ENCODE measurements around the gene ACTA2.
A peak's percentile ranks its signal among the peaks of the same experiment; 100 is the strongest.

ACTA2 gene

DNA sequence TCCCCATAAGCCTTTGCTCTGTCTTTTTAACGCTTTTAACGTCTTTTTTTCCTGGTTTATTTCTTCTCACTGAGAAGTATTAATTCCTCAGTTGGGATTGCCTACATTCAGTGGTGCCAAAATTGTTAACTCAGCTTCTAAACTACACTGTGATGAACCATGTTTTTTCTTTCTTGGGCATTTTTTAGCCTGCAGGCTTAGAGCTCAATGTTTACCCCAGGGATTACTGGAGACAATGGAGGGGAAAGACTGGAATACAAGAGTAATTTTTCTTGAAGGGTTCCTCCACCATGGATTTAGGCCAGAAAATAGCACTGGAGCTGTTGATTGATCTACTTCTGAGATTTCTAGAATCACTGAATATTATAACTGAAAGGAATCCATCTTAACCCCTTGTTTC is 52.7 kb downstream of the ACTA2 start:
- Histone ChIP-seq H3K27ac (ENCODE audit: low read depth, low read length) (peak overlapping the region; percentile 38), H3K36me3 (ENCODE audit: control insufficient read depth in 5 of 5, insufficient read depth in 5 of 5, low read length in 5 of 5) (peaks cover 5 to 17% (median 10%) of the 10 kb centered on the region in 5 donors), H3K4me1 (ENCODE audit: control insufficient read depth in 5 of 5, insufficient read depth in 5 of 5, low read length in 5 of 5) (peaks cover 0 to 50% (median 30%) of the 10 kb centered on the region in 5 donors), H3K4me3 (ENCODE audit: low read depth in 1 of 5, low read length in 5 of 5) (no peak overlapping the region), H3K27me3 (ENCODE audit: control insufficient read depth in 5 of 5, insufficient read depth in 4 of 5, low read length in 5 of 5) (no peaks in the 10 kb centered on the region), H3K9me3 (ENCODE audit: control insufficient read depth in 5 of 5, low read length in 5 of 5) (no peaks in the 10 kb centered on the region), H3K9ac (ENCODE audit: low read length in 5 of 5) (no peak overlapping the region)

GRCh38 chr10:88898727-88899126 is 53.8 kb downstream of the ACTA2 start:
- Histone ChIP-seq H3K9ac (ENCODE audit: low read length in 5 of 5) (no peak overlapping the region), H3K4me1 (ENCODE audit: control insufficient read depth in 5 of 5, insufficient read depth in 5 of 5, low read length in 5 of 5) (peaks cover 4 to 58% (median 39%) of the 10 kb centered on the region in 5 donors), H3K4me3 (ENCODE audit: low read depth in 1 of 5, low read length in 5 of 5) (no peak overlapping the region), H3K9me3 (ENCODE audit: control insufficient read depth in 5 of 5, low read length in 5 of 5) (no peaks in the 10 kb centered on the region), H3K27ac (ENCODE audit: low read depth, low read length) (peak overlapping the region; percentile 87), H3K27me3 (ENCODE audit: control insufficient read depth in 5 of 5, insufficient read depth in 4 of 5, low read length in 5 of 5) (no peaks in the 10 kb centered on the region), H3K36me3 (ENCODE audit: control insufficient read depth in 5 of 5, insufficient read depth in 5 of 5, low read length in 5 of 5) (peaks cover 0 to 10% (median 4%) of the 10 kb centered on the region in 5 donors)

GRCh38 chr10:88896994-88897853 is 55.3 kb downstream of the ACTA2 start:
- H3K27me3 ChIP-seq (ENCODE audit: control insufficient read depth in 5 of 5, insufficient read depth in 4 of 5, low read length in 5 of 5): no peaks in the 10 kb centered on the region
- H3K27ac ChIP-seq (ENCODE audit: low read depth, low read length): peak overlapping the region; percentile 87
- peaks cover 4 to 57% (median 46%) of the 10 kb centered on the region in 5 donors for H3K4me1 ChIP-seq (ENCODE audit: control insufficient read depth in 5 of 5, insufficient read depth in 5 of 5, low read length in 5 of 5)
- peaks cover 0 to 3% (median 3%) of the 10 kb centered on the region in 5 donors for H3K36me3 ChIP-seq (ENCODE audit: control insufficient read depth in 5 of 5, insufficient read depth in 5 of 5, low read length in 5 of 5)
- H3K9ac ChIP-seq (ENCODE audit: low read length in 5 of 5): peak overlapping the region in 3 of 5 donors; percentile 49 to 57 (median 57)
- no peak overlapping the region for H3K4me3 ChIP-seq (ENCODE audit: low read depth in 1 of 5, low read length in 5 of 5)
- H3K9me3 ChIP-seq (ENCODE audit: control insufficient read depth in 5 of 5, low read length in 5 of 5): no peaks in the 10 kb centered on the region

- Histone ChIP-seq H3K4me1 (ENCODE audit: control insufficient read depth in 5 of 5, insufficient read depth in 5 of 5, low read length in 5 of 5) (peaks cover 4 to 53% (median 46%) of the 10 kb centered on the region in 5 donors), H3K4me3 (ENCODE audit: low read depth in 1 of 5, low read length in 5 of 5) (no peak overlapping the region), H3K36me3 (ENCODE audit: control insufficient read depth in 5 of 5, insufficient read depth in 5 of 5, low read length in 5 of 5) (no peaks in the 10 kb centered on the region), H3K27ac (ENCODE audit: low read depth, low read length) (peak overlapping the region; percentile 87), H3K9ac (ENCODE audit: low read length in 5 of 5) (peak overlapping the region in 3 of 5 donors; percentile 49 to 57 (median 57)), H3K9me3 (ENCODE audit: control insufficient read depth in 5 of 5, low read length in 5 of 5) (no peaks in the 10 kb centered on the region), H3K27me3 (ENCODE audit: control insufficient read depth in 5 of 5, insufficient read depth in 4 of 5, low read length in 5 of 5) (no peaks in the 10 kb centered on the region)
These were observed 56.1 kb downstream of the ACTA2 start for GRCh38 chr10:88896372-88896993.

DNA sequence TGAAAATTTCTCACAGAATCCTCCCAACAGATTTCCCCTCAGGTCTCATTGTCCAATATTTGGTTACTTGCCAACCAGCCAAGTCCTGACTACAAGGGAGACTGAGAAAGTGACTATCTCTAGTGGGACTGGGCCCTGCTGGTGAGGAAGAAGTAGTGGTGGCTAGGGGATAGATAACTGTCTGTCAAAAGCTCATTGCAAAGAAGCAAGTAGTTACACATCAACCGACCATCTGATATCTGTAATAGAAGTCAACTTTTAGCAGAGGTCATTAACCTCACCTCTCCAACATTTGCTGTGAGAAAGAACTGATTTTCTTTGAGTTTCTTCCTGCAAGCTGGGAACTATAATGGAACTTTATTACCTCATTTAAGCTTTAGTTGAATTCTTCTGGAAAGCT is 57.3 kb downstream of the ACTA2 start:
- H3K9ac ChIP-seq (ENCODE audit: low read length in 5 of 5): no peak overlapping the region
- no peaks in the 10 kb centered on the region for H3K27me3 ChIP-seq (ENCODE audit: control insufficient read depth in 5 of 5, insufficient read depth in 4 of 5, low read length in 5 of 5)
- peak overlapping the region; percentile 87 for H3K27ac ChIP-seq (ENCODE audit: low read depth, low read length)
- no peak overlapping the region for H3K4me3 ChIP-seq (ENCODE audit: low read depth in 1 of 5, low read length in 5 of 5)
- H3K9me3 ChIP-seq (ENCODE audit: control insufficient read depth in 5 of 5, low read length in 5 of 5): no peaks in the 10 kb centered on the region
- peaks cover 4 to 49% (median 44%) of the 10 kb centered on the region in 5 donors for H3K4me1 ChIP-seq (ENCODE audit: control insufficient read depth in 5 of 5, insufficient read depth in 5 of 5, low read length in 5 of 5)
- H3K36me3 ChIP-seq (ENCODE audit: control insufficient read depth in 5 of 5, insufficient read depth in 5 of 5, low read length in 5 of 5): no peaks in the 10 kb centered on the region

GRCh38 chr10:88893611-88894010 is 59.0 kb downstream of the ACTA2 start:
- no peaks in the 10 kb centered on the region for H3K27me3 ChIP-seq (ENCODE audit: control insufficient read depth in 5 of 5, insufficient read depth in 4 of 5, low read length in 5 of 5)
- peak overlapping the region; percentile 89 for H3K27ac ChIP-seq (ENCODE audit: low read depth, low read length)
- H3K4me3 ChIP-seq (ENCODE audit: low read depth in 1 of 5, low read length in 5 of 5): no peak overlapping the region
- H3K4me1 ChIP-seq (ENCODE audit: control insufficient read depth in 5 of 5, insufficient read depth in 5 of 5, low read length in 5 of 5): peaks cover 4 to 42% (median 34%) of the 10 kb centered on the region in 5 donors
- peak overlapping the region in 3 of 5 donors; percentile 13 to 35 (median 21) for H3K9ac ChIP-seq (ENCODE audit: low read length in 5 of 5)
- H3K36me3 ChIP-seq (ENCODE audit: control insufficient read depth in 5 of 5, insufficient read depth in 5 of 5, low read length in 5 of 5): no peaks in the 10 kb centered on the region
- no peaks in the 10 kb centered on the region for H3K9me3 ChIP-seq (ENCODE audit: control insufficient read depth in 5 of 5, low read length in 5 of 5)

GRCh38 chr10:88892222-88892967 is 60.2 kb downstream of the ACTA2 start:
- no peak overlapping the region for H3K9ac ChIP-seq (ENCODE audit: low read length in 5 of 5)
- H3K27ac ChIP-seq (ENCODE audit: low read depth, low read length): peak overlapping the region; percentile 43
- H3K27me3 ChIP-seq (ENCODE audit: control insufficient read depth in 5 of 5, insufficient read depth in 4 of 5, low read length in 5 of 5): no peaks in the 10 kb centered on the region
- peaks cover 4 to 42% (median 31%) of the 10 kb centered on the region in 5 donors for H3K4me1 ChIP-seq (ENCODE audit: control insufficient read depth in 5 of 5, insufficient read depth in 5 of 5, low read length in 5 of 5)
- no peaks in the 10 kb centered on the region for H3K9me3 ChIP-seq (ENCODE audit: control insufficient read depth in 5 of 5, low read length in 5 of 5)
- no peak overlapping the region for H3K4me3 ChIP-seq (ENCODE audit: low read depth in 1 of 5, low read length in 5 of 5)
- H3K36me3 ChIP-seq (ENCODE audit: control insufficient read depth in 5 of 5, insufficient read depth in 5 of 5, low read length in 5 of 5): no peaks in the 10 kb centered on the region

- no peak overlapping the region for H3K27ac ChIP-seq (ENCODE audit: low read depth, low read length)
- no peaks in the 10 kb centered on the region for H3K9me3 ChIP-seq (ENCODE audit: control insufficient read depth in 5 of 5, low read length in 5 of 5)
- H3K4me1 ChIP-seq (ENCODE audit: control insufficient read depth in 5 of 5, insufficient read depth in 5 of 5, low read length in 5 of 5): peaks cover 4 to 29% (median 18%) of the 10 kb centered on the region in 5 donors
- H3K9ac ChIP-seq (ENCODE audit: low read length in 5 of 5): no peak overlapping the region
- no peak overlapping the region for H3K4me3 ChIP-seq (ENCODE audit: low read depth in 1 of 5, low read length in 5 of 5)
- H3K36me3 ChIP-seq (ENCODE audit: control insufficient read depth in 5 of 5, insufficient read depth in 5 of 5, low read length in 5 of 5): no peaks in the 10 kb centered on the region
- no peaks in the 10 kb centered on the region for H3K27me3 ChIP-seq (ENCODE audit: control insufficient read depth in 5 of 5, insufficient read depth in 4 of 5, low read length in 5 of 5)
These were observed 61.7 kb downstream of the ACTA2 start for GRCh38 chr10:88890681-88891381.

DNA sequence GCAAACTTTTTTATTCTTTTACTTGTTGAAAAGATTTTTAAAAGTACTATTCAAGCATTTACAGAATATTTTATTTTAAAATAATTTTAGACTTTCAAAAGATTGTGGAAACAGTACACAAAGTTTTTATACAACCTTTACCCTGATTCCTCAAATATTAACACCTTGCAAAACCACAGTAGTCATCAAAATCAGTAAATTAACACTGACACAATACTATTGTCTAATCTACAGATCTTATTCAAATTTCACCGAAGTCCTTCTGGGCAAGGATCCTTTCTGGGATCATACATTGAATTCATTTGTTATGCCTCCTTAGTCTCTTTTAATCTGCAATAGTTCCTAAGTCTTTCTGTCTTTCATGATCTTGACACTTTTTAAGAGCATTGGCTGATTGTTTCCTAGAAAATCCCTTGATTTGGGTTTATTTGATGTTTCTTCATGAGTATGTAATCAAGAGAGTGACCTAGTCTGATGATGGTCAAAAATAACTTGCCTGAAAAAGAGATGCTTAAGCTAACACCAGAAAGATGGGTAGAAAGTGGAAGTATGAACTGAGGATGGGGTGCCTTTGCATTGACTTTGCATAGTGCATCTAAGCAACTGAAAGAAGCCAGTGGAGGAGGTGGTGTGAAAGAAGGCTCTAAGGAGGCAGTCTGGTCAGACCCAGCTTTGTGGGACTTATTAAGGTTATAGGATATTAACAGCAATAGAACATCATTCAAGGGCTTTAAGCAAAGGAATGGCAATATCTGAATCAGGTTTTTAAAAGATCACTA is 62.8 kb downstream of the ACTA2 start:
- H3K4me3 ChIP-seq (ENCODE audit: low read depth in 1 of 5, low read length in 5 of 5): no peak overlapping the region
- peaks cover 4 to 25% (median 10%) of the 10 kb centered on the region in 5 donors for H3K4me1 ChIP-seq (ENCODE audit: control insufficient read depth in 5 of 5, insufficient read depth in 5 of 5, low read length in 5 of 5)
- no peaks in the 10 kb centered on the region for H3K36me3 ChIP-seq (ENCODE audit: control insufficient read depth in 5 of 5, insufficient read depth in 5 of 5, low read length in 5 of 5)
- no peak overlapping the region for H3K27ac ChIP-seq (ENCODE audit: low read depth, low read length)
- H3K9ac ChIP-seq (ENCODE audit: low read length in 5 of 5): no peak overlapping the region
- no peaks in the 10 kb centered on the region for H3K9me3 ChIP-seq (ENCODE audit: control insufficient read depth in 5 of 5, low read length in 5 of 5)
- H3K27me3 ChIP-seq (ENCODE audit: control insufficient read depth in 5 of 5, insufficient read depth in 4 of 5, low read length in 5 of 5): no peaks in the 10 kb centered on the region
